Activated CD8-positive, alpha-beta T cell treated with anti-CD3 and anti-CD28 coated beads, Interleukin-2, amount 10 ng/mL, durations not matched to agents 7 days and 5 days (primary cell): ENCODE measurements around the gene HSF2BP. TPM values are rescaled to one million over a fixed set of nuclear protein-coding genes. Genes with fewer than 3 reads are reported as not detected.
"Not testable (repeated sequence)": the region's sequence is repeated elsewhere in the genome, so short reads cannot be mapped to it uniquely, and the experiment has no call there.

ENCODE experiments used
- ATAC-seq: fragments of 150-1000 bp; cut with Tn5 transposase; one replicate; pipeline ENCODE4 v1.10.0; 2021; ENCODE audit warnings: moderate library complexity
- CTCF ChIA-PET: fragments of 350-600 bp; sonication (Branson Sonifier 250); formaldehyde crosslinking; loops from one replicate; lab custom pipeline; 2021; ENCODE audit warnings: antibody characterized with exemption; lab: Charles Lee
- POLR2A ChIA-PET: fragments of 350-600 bp; sonication (Branson Sonifier 250); formaldehyde crosslinking; loops from one replicate; lab custom pipeline; 2021; ENCODE audit warnings: antibody characterized with exemption; lab: Charles Lee
- DNase-seq: peaks from one replicate; pipeline ENCODE4 v3.0.0-alpha.2; 2020
- H3K27ac Mint-ChIP-seq: one replicate; pipeline ENCODE4 v1.8.0; 2021; ENCODE audit warnings: mild to moderate bottlenecking, mixed read lengths
- H3K27me3 Mint-ChIP-seq: one replicate; pipeline ENCODE4 v1.8.0; 2021; ENCODE audit warnings: low read depth, mixed read lengths
- H3K36me3 Mint-ChIP-seq: one replicate; pipeline ENCODE4 v1.8.0; 2021; ENCODE audit warnings: low read depth, mixed read lengths
- H3K4me1 Mint-ChIP-seq: one replicate; pipeline ENCODE4 v1.8.0; 2021; ENCODE audit warnings: low read depth, mixed read lengths
- H3K4me3 Mint-ChIP-seq: one replicate; pipeline ENCODE4 v1.8.0; 2021; ENCODE audit warnings: mild to moderate bottlenecking, mixed read lengths
- H3K9me3 Mint-ChIP-seq: one replicate; pipeline ENCODE4 v1.8.0; 2022; ENCODE audit warnings: mixed read lengths; ENCODE audit not compliant: insufficient read depth
- total RNA-seq, 2 experiments: library from RNA; stranded (reverse); gene quantifications; one replicate each; pipeline ENCODE4 v1.2.3, GENCODE V29; 2021

HSF2BP gene
- under 1 TPM; 0.18 to 0.24 TPM for total RNA-seq

DNA sequence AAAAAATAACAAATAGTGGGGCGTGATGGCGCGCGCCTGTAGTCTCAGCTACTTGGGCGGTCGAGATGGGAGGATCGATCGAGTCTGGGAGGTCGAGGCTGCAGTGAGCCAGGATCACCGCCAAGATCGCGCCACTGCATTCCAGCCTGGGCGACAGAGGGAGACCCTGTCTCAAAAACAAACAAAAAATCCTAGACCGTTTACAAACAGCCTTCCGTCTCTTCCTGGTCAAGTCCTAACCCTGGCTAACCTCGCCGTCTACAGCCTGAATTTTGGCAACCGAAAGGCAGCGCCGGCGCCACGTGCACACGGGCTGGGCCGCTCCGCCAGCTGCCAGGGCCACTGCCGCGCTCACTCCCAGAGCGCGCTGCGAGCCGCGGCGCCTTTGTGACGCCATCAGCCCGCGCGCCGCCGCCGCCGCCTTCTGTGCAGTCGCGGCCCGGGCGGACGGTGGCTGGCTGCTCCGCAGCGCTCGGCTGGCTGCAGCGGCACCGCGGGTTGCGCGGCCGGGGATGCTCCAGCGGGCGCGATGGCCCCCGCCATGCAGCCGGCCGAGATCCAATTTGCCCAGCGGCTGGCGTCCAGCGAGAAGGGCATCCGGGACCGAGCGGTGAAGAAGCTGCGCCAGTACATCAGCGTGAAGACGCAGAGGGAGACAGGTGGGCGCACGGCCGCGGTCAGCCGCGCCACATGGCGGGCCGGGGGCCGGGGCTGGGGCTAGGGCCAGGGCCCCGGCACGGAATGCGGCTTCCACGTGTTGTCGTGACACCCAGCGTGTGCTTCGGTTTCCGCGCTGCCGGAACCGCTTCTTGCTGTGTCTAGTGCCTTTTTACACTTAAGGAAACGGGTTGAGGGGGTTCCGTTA, at the start of gene HSF2BP, which contains the start of gene RRP1B:
TSS of gene HSF2BP (minus strand) at position 353 of the 865 bp plus-strand sequence. CDS start 1,392 bp downstream, outside the sequence.
TSS of gene RRP1B (plus strand) at position 425 of the 865 bp plus-strand sequence. CDS start at position 530, 105 bp downstream.
- Mint-ChIP-seq H3K9me3 (no peaks in the 10 kb centered on the region), H3K4me3 (peak within 1 kb of the TSS; percentile 97), H3K4me1 (peaks cover 50% of the 10 kb centered on the region), H3K27me3 (no peaks in the 10 kb centered on the region), H3K36me3 (peaks cover 33% of the 10 kb centered on the region), H3K27ac (peak within 1 kb of the TSS; percentile 98)
- ChIA-PET CTCF (no interaction called here), POLR2A (interaction anchor here (0.5 to 1.0 kb wide), 5 partner anchors 14 to 731 kb away, joined by 3 read pairs; no protein-coding TSS in a partner anchor)
- ATAC-seq (peak; percentile 94), DNase-seq (peak; percentile 84)

DNA sequence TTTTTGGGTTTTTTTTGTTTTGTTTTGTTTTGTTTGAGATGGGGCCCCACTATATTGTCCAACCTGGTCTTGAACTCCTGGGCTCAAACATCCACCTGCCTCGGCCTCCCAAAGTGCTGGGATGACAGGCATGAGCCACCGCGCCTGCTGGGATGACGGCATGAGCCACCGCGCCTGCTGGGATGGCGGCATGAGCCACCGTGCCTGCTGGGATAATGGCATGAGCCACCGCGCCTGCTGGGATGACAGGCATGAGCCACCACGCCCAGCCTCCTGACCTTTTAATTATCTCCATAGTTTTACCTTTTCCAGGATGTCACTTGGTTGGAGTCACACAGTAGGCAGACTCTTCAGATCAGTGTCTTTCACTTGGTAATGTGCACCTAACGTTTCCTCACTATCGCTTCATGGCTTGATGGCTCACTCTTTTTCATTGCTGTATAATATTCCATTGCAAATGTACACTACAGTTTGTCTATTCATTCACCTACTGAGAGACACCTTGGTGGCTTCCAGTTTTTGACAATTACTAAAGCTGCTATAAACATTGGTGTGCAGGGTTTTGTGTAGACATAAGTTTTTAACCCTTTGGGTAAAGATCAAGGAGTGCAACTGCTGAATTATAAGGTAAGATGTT, 49.6 kb upstream of the HSF2BP start:
- POLR2A ChIA-PET, result no interaction called here
- no peak for ATAC-seq
- no peak overlapping the region for H3K4me3 Mint-ChIP-seq
- no peaks in the 10 kb centered on the region for H3K4me1 Mint-ChIP-seq
- CTCF ChIA-PET, result no interaction called here
- H3K36me3 Mint-ChIP-seq, result no peaks in the 10 kb centered on the region
- H3K27ac Mint-ChIP-seq, result no peak overlapping the region
- no peaks in the 10 kb centered on the region for H3K9me3 Mint-ChIP-seq
- H3K27me3 Mint-ChIP-seq, result peaks cover 21% of the 10 kb centered on the region
- DNase-seq, result no peak

DNA sequence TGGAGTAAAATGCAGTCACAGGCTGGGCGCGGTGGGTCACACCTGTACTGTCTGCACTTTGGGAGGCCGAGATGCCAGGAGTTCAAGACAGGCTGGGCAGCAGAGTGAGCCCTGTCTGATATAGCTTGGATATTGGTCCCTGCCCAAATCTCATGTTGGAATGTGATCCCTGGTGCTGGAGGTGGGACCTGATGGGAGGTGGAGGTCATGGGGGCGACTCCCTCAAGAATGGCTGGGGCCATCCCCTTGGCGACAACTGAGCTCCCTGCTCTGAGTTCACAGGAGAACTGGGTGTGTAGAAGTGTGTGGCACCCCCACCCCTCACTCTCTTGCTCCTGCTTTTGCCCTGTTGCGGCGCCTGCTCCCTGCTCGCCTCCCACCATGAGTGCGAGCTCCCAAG, 48.2 kb upstream of the HSF2BP start:
- peaks cover 20% of the 10 kb centered on the region for H3K27me3 Mint-ChIP-seq
- POLR2A ChIA-PET, result no interaction called here
- H3K36me3 Mint-ChIP-seq, result no peaks in the 10 kb centered on the region
- CTCF ChIA-PET, result no interaction called here
- no peak overlapping the region for H3K4me3 Mint-ChIP-seq
- no peaks in the 10 kb centered on the region for H3K9me3 Mint-ChIP-seq
- peaks cover 11% of the 10 kb centered on the region for H3K4me1 Mint-ChIP-seq
- DNase-seq, result no peak
- no peak overlapping the region for H3K27ac Mint-ChIP-seq
- ATAC-seq, result no peak

DNA sequence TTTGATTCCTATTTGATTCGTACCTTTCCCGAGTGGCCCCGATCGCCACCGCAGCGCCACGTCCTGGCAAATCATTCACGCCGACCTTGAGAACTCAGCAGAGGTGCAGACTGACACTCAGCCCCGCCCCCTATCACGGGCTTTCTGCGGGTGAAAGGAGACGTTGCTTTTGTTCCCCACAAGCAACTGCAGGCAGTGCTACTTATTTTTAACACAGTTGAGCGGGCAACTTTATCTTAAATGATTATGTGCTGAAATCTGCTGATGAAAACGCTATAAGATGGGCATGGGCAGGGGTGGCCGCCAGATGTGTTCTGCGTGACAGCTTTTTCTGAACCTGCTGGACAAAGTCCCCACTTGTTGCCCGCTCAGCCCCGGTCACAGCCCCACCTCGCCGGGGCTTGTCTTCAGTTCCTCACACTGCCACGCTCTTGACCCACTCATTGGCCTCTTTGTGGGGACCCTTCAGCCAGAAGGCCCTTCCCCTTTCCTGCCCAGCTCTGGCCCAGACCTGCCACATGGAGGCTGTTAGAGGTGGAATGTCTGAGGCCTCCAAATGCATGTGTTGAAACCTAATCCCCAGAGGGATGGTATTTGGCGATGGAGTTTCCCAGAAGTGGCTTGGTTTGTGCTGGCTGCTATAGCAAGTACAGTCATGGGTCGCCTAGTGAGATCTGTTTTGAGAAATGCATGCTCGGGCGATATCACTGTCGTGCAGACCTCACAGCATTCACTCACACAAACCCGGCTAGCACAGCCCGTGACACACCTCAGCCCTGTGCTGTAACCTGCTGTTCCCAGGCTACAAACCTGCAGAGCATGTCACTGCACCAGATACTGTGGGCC, 44.0 kb upstream of the HSF2BP start:
- no peaks in the 10 kb centered on the region for H3K9me3 Mint-ChIP-seq
- CTCF ChIA-PET, result interaction anchor here (1.1 kb wide), 1 partner anchor 25 kb away, joined by 4 read pairs; no protein-coding TSS in a partner anchor
- H3K36me3 Mint-ChIP-seq, result peaks cover 4% of the 10 kb centered on the region
- H3K27me3 Mint-ChIP-seq, result no peaks in the 10 kb centered on the region
- H3K4me3 Mint-ChIP-seq, result peak overlapping the region; percentile 26
- DNase-seq (peak; percentile 58), ATAC-seq (peak; percentile 68)
- POLR2A ChIA-PET, result interaction anchor here (0.9 kb wide), 1 partner anchor 25 kb away, joined by 3 read pairs; no protein-coding TSS in a partner anchor
- peaks cover 16% of the 10 kb centered on the region for H3K4me1 Mint-ChIP-seq
- H3K27ac Mint-ChIP-seq, result no peak overlapping the region

DNA sequence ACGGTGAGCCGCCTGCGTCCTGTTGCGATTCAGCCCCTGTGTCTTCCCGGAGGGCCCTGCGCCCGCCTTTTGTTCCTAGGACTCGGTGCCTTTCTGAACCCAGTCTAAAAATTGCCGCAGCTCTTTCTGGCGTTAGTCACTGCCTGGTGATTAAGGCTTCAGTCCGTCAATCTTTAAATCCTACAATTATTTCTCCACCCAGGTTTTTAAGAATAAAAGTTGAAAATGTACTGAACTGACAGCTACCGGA, 43.4 kb upstream of the HSF2BP start:
- no peaks in the 10 kb centered on the region for H3K9me3 Mint-ChIP-seq
- H3K36me3 Mint-ChIP-seq, result peaks cover 5% of the 10 kb centered on the region
- ATAC-seq (peak; percentile 20), DNase-seq (no peak)
- H3K4me1 Mint-ChIP-seq, result peaks cover 20% of the 10 kb centered on the region
- POLR2A ChIA-PET, result interaction anchor here (0.9 kb wide), 1 partner anchor 26 kb away, joined by 3 read pairs; no protein-coding TSS in a partner anchor
- peak overlapping the region; percentile 26 for H3K4me3 Mint-ChIP-seq
- CTCF ChIA-PET, result interaction anchor here (1.1 kb wide), 1 partner anchor 26 kb away, joined by 4 read pairs; no protein-coding TSS in a partner anchor
- H3K27me3 Mint-ChIP-seq, result no peaks in the 10 kb centered on the region
- no peak overlapping the region for H3K27ac Mint-ChIP-seq

DNA sequence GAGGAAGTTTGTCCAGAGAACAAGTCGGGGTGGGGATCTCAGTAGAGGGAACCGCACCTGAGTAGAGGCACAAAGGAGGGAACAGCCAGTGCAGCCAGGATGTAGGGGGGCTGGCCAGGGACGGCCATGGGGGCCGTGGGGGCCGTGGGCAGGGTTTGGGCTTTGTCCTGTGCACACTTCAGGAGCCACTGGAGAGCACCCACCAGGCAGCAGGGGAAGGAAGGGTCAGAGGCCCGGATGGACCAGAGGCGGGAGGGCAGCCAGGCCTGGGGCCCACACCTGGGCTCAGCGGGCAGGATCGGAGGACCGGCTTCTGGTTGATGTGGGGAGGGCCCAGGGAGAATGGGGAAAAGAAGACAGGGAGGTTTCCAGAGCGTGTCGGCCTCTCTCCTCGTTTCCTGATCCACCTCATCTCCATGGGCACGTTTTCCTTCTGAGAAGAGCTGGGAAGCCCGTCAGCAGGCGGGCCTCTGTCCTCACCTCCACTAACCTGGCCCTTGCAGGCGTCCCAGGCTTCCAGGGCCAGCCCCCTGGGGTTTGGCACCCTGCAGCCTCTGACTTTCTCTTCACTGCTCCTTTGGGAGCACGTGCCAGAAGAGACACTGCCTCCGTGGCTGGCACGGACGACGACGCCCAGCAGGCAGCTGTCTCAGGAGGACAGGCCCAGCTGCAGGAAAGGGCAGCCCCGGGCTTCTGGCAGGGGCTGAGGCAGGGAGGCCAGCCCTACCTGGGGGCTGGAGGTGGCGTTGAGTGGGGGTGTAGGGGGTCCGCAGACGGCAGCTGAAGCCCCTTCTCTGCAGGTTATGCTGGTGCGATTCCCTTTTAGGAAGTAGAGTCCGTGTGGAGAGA, 42.9 kb upstream of the HSF2BP start:
- H3K27ac Mint-ChIP-seq, result no peak overlapping the region

DNA sequence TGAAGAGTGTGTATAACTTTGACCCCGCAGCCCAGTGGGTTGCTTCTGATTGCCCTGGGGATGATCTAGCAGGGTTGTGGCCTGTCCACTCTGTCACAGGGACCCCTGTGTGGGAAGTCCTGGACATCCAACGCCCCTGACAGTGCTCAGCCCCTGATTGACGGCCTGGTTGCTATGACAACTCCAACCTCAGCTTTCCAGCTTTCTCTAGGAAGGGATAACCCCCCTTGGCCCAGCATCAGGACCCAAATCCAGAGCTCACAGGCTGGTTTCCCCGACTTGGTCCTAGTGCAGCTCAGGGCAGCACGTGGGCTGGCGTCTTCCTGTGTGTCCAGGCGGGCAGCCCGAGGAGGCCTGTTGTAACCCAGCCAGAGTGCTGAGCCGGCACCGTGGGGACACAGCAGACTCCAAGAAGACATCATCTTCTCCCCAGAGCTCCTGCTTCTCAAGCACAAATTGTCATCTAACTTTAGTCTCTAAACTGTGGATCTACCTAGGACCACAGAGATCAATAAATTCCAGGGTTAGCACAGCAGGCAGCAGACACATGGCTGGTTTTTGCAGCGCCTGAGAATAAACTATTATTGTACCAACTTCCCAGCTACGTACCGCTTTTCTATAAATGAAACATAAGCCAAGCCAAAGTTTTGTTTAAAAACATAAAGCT, 40.8 kb upstream of the HSF2BP start:
- CTCF ChIA-PET, result no interaction called here
- H3K4me1 Mint-ChIP-seq, result peaks cover 23% of the 10 kb centered on the region
- peaks cover 21% of the 10 kb centered on the region for H3K36me3 Mint-ChIP-seq

More for the DNA sequence above, 42.9 kb upstream of the HSF2BP start:
- no peaks in the 10 kb centered on the region for H3K9me3 Mint-ChIP-seq
- DNase-seq, result no peak
- ChIA-PET POLR2A (interaction anchor here (0.9 kb wide), 1 partner anchor 26 kb away, joined by 3 read pairs; no protein-coding TSS in a partner anchor), CTCF (interaction anchor here (1.1 kb wide), 1 partner anchor 26 kb away, joined by 4 read pairs; no protein-coding TSS in a partner anchor)
- H3K4me1 Mint-ChIP-seq, result peaks cover 23% of the 10 kb centered on the region
- peaks cover 6% of the 10 kb centered on the region for H3K36me3 Mint-ChIP-seq
- no peak for ATAC-seq
- no peaks in the 10 kb centered on the region for H3K27me3 Mint-ChIP-seq
- H3K4me3 Mint-ChIP-seq, result no peak overlapping the region

DNA sequence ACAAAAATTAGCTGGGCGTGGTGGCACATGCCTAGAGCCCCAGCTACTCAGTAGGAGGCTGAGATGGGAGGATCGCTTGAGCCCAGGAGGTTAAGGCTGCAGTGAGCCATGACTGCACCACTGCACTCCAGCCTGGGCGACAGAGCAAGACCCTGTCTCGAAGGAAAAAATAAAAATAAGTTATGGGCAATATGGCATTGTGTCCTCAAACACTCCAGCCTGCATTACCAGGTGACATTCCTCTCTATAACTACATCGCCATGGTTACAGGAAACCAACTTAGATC, 40.1 kb upstream of the HSF2BP start:
- H3K27ac Mint-ChIP-seq, H3K4me3 Mint-ChIP-seq, POLR2A ChIA-PET, CTCF ChIA-PET, H3K27me3 Mint-ChIP-seq, DNase-seq, ATAC-seq, H3K9me3 Mint-ChIP-seq: not testable (repeated sequence)
- peaks cover 25% of the 10 kb centered on the region for H3K36me3 Mint-ChIP-seq
- H3K4me1 Mint-ChIP-seq, result peaks cover 23% of the 10 kb centered on the region

More for the DNA sequence above, 40.8 kb upstream of the HSF2BP start:
- no peak for ATAC-seq
- no peak overlapping the region for H3K4me3 Mint-ChIP-seq
- H3K9me3 Mint-ChIP-seq, result no peaks in the 10 kb centered on the region
- DNase-seq, result no peak
- H3K27me3 Mint-ChIP-seq, result no peaks in the 10 kb centered on the region
- H3K27ac Mint-ChIP-seq, result no peak overlapping the region
- POLR2A ChIA-PET, result no interaction called here

DNA sequence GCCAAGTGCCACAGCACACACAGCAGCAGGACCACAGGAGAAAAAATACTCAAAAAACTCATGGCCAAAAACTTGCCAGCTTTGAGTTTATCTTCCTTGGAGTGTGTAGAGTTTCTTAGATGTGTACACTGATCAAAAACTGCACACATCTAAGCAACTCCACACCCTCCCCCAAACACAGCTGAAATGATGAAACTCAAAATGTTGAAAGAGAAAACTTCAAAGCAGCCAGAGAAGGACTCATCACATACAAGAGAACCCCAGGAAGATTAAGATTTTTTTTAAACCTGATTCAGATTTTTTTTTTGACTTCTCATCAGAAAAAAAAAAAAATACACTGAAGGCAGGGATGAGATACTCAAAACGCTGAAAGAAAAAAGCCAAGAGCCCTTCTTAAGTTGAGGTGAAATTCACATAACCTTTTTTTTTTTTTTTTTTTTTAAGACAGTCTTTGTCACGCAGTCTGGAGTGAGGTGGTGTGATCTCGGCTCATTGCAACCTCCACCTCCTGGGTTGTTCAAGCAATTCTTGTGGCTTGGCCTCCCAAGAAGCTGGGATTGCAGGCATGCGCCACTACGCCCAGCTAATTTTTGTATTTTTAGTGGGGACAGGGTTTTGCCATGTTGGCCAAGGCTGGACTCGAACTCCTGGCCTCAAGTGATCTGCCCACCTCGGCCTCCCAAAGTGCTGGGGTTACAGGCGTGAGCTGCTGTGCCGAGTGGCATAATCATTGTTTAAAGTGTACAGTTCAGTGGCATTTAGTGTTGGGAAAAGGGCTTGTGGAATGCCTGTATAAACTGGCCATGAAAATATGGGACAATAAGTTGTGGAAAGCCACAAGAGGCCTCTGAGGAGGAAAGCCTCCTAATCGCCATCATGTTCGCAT, 38.7 kb upstream of the HSF2BP start:
- peak overlapping the region; percentile 66 for H3K27ac Mint-ChIP-seq
- DNase-seq (no peak), ATAC-seq (no peak)
- CTCF ChIA-PET, result no interaction called here
- POLR2A ChIA-PET, result no interaction called here
- H3K27me3 Mint-ChIP-seq, result no peaks in the 10 kb centered on the region
- H3K4me3 Mint-ChIP-seq, result no peak overlapping the region
- H3K36me3 Mint-ChIP-seq, result peaks cover 36% of the 10 kb centered on the region
- peaks cover 17% of the 10 kb centered on the region for H3K4me1 Mint-ChIP-seq
- no peaks in the 10 kb centered on the region for H3K9me3 Mint-ChIP-seq

DNA sequence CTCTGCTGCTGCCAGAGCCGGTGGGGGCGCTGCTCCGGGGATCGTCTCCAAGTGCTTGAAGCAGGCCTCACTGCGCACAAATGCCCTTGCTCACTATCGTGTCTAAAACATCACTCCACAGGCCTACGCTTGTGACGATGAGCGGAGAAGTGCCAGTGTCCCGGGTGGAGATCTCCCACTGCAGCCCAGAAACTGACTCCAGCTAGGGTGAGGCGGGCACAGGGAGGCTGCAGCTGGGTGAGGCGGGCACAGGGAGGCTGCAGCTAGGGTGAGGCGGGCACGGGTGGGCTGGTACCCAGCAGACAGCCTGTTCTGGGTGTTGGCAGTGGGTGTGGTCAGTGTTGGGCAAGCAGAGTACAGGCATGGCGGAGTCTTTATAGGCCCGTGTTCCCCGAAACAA, 36.9 kb upstream of the HSF2BP start:
- DNase-seq (no peak), ATAC-seq (no peak)
- Mint-ChIP-seq H3K36me3 (peaks cover 39% of the 10 kb centered on the region), H3K9me3 (no peaks in the 10 kb centered on the region), H3K4me1 (peaks cover 12% of the 10 kb centered on the region), H3K27ac (no peak overlapping the region), H3K27me3 (no peaks in the 10 kb centered on the region), H3K4me3 (no peak overlapping the region)
- CTCF ChIA-PET, result no interaction called here
- POLR2A ChIA-PET, result no interaction called here
